HEK293 (cell line): ENCODE data around the gene ZMYND15.

ENCODE experiments used
- BCL11A ChIP-seq: fragments of 450-650 bp; formaldehyde crosslinking; IDR thresholded peaks from 2 replicates; pipeline ENCODE4 v1.5.1; 2016; ENCODE audit warnings: low read depth, missing biosample characterization, missing genetic modification characterization
- GLIS1 ChIP-seq: fragments of 450-650 bp; formaldehyde crosslinking; IDR thresholded peaks from 2 replicates; pipeline ENCODE4 v1.5.1; 2016; ENCODE audit warnings: missing biosample characterization, missing genetic modification characterization
- SP2 ChIP-seq: fragments of 450-650 bp; formaldehyde crosslinking; IDR thresholded peaks from 2 replicates; pipeline ENCODE4 v1.5.1; 2016; ENCODE audit warnings: missing biosample characterization, missing genetic modification characterization
- ZBTB1 ChIP-seq: fragments of 450-650 bp; formaldehyde crosslinking; IDR thresholded peaks from 2 replicates; pipeline ENCODE4 v1.5.1; 2016; ENCODE audit warnings: missing biosample characterization, missing genetic modification characterization
- ZNF23 ChIP-seq: fragments of 450-650 bp; formaldehyde crosslinking; IDR thresholded peaks from 2 replicates; pipeline ENCODE4 v1.5.1; 2016; ENCODE audit warnings: missing biosample characterization, missing genetic modification characterization, borderline replicate concordance
- ZNF274 ChIP-seq, 2 experiments: fragments of 200-500 bp in 1 of 2; fragments of 450-650 bp in 1 of 2; sonication (Bioruptor generic) in 1 of 2; formaldehyde crosslinking in 1 of 2; IDR thresholded peaks; 2 replicates each; pipeline versions ENCODE4 v1.5.1 to v1.6.1; 2014 to 2016; ENCODE audit warnings: borderline replicate concordance in 1 of 2, inconsistent platforms in 1 of 2, low read length in 1 of 2, missing biosample characterization in 1 of 2, missing genetic modification characterization in 1 of 2
- ZNF48 ChIP-seq: fragments of 450-650 bp; formaldehyde crosslinking; IDR thresholded peaks from 2 replicates; pipeline ENCODE4 v1.5.1; 2016; ENCODE audit warnings: missing biosample characterization, missing genetic modification characterization
- ZNF792 ChIP-seq: fragments of 450-650 bp; formaldehyde crosslinking; IDR thresholded peaks from 2 replicates; pipeline ENCODE4 v1.5.1; 2016; ENCODE audit warnings: missing biosample characterization, missing genetic modification characterization
- TF ChIP-seq, protein P1 (sequence below): fragments of 450-650 bp; formaldehyde crosslinking; IDR thresholded peaks from 2 replicates; pipeline ENCODE4 v1.5.1; 2016; ENCODE audit warnings: missing biosample characterization, missing genetic modification characterization
- TF ChIP-seq, protein P2 (sequence below): sonication (generic); formaldehyde crosslinking; IDR thresholded peaks from 2 replicates; pipeline ENCODE4 v1.8.1; 2022; ENCODE audit warnings: mild to moderate bottlenecking, moderate library complexity, missing genetic modification reagents

DNA sequence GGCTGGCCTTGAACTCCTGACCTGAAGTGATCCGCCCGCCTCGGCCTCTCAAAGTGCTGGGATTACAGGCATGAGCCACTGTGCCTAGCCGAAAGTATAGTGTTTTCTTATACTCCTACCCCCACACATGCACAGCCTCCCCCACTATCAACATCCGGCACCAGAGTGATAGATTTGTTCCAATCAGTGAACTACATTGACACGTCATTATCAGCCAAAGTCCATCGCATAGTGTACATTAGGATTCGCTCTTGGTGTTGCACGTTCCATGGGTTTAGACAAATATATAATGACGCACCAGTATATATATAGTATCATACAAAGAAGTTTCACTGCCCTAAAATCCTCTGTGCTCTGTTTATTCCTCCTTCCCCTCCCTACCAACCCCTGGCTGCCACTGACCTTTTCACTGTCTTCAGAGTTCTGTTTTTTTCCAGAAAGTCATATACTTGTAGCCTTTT is 20.2 kb downstream of the ZMYND15 start:
- TF ChIP-seq, protein P1, sequence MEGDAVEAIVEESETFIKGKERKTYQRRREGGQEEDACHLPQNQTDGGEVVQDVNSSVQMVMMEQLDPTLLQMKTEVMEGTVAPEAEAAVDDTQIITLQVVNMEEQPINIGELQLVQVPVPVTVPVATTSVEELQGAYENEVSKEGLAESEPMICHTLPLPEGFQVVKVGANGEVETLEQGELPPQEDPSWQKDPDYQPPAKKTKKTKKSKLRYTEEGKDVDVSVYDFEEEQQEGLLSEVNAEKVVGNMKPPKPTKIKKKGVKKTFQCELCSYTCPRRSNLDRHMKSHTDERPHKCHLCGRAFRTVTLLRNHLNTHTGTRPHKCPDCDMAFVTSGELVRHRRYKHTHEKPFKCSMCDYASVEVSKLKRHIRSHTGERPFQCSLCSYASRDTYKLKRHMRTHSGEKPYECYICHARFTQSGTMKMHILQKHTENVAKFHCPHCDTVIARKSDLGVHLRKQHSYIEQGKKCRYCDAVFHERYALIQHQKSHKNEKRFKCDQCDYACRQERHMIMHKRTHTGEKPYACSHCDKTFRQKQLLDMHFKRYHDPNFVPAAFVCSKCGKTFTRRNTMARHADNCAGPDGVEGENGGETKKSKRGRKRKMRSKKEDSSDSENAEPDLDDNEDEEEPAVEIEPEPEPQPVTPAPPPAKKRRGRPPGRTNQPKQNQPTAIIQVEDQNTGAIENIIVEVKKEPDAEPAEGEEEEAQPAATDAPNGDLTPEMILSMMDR (tag by site-specific recombination) = no peak
- TF ChIP-seq ZBTB1 = no peak
- TF ChIP-seq, protein P2, sequence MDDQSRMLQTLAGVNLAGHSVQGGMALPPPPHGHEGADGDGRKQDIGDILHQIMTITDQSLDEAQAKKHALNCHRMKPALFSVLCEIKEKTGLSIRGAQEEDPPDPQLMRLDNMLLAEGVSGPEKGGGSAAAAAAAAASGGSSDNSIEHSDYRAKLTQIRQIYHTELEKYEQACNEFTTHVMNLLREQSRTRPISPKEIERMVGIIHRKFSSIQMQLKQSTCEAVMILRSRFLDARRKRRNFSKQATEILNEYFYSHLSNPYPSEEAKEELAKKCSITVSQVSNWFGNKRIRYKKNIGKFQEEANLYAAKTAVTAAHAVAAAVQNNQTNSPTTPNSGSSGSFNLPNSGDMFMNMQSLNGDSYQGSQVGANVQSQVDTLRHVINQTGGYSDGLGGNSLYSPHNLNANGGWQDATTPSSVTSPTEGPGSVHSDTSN (CRISPR knock-in tag) = no peak
- TF ChIP-seq BCL11A (tag by site-specific recombination) = no peak
- no peak for TF ChIP-seq GLIS1 (tag by site-specific recombination)
- no peak for TF ChIP-seq ZNF274 (IDR thresholded peaks at IDR 0.05; ENCODE audit: low read length)
- TF ChIP-seq ZNF274 (tag by site-specific recombination; IDR thresholded peaks at IDR 0.05; ENCODE audit: borderline replicate concordance) = no peak
- no peak for TF ChIP-seq ZNF23 (tag by site-specific recombination)
- no peak for TF ChIP-seq SP2 (tag by site-specific recombination)
- no peak for TF ChIP-seq ZNF48 (tag by site-specific recombination)
- no peak for TF ChIP-seq ZNF792 (tag by site-specific recombination)
